ENCODE data around the gene FZD10. TPM values are rescaled to one million over a fixed set of nuclear protein-coding genes. Genes with fewer than 3 reads are reported as not detected.

The FZD10 gene
- total and polyA plus RNA-seq, 2 experiments from 2014 or later: 0.11 to 0.45 TPM

DNA sequence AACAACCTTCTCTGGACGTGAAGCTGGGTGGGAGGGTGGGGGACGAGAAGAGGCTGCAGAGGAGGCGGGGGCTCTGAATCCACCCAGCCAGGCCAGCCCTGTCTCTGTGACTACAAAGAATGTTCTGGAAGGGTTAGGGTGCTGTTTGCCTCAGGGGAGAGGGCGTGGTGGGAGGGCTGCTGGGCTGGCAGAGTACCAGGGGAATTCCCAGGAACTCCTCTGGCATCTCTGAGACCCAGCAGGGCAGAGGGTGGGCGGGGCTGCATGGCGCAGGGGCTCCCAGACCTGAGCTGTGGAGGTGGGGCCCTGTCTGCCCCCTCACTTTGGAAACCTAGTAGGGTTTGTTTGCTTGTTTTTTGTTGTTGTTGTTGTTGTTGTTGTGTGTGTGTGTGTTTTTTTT lies 45.5 kb upstream of the FZD10 start (continued):
- TF ChIP-seq, protein P1, sequence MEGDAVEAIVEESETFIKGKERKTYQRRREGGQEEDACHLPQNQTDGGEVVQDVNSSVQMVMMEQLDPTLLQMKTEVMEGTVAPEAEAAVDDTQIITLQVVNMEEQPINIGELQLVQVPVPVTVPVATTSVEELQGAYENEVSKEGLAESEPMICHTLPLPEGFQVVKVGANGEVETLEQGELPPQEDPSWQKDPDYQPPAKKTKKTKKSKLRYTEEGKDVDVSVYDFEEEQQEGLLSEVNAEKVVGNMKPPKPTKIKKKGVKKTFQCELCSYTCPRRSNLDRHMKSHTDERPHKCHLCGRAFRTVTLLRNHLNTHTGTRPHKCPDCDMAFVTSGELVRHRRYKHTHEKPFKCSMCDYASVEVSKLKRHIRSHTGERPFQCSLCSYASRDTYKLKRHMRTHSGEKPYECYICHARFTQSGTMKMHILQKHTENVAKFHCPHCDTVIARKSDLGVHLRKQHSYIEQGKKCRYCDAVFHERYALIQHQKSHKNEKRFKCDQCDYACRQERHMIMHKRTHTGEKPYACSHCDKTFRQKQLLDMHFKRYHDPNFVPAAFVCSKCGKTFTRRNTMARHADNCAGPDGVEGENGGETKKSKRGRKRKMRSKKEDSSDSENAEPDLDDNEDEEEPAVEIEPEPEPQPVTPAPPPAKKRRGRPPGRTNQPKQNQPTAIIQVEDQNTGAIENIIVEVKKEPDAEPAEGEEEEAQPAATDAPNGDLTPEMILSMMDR (conservative IDR thresholded peaks at IDR 0.05; ENCODE audit: low read depth in 2 of 2): no peak
- TF ChIP-seq CREB1 (CRISPR knock-in tag; IDR thresholded peaks at IDR 0.05; ENCODE audit: low read depth): no peak
- no peak for TF ChIP-seq ZNF114 (CRISPR knock-in tag; IDR thresholded peaks at IDR 0.05)
- TF ChIP-seq, protein P2, sequence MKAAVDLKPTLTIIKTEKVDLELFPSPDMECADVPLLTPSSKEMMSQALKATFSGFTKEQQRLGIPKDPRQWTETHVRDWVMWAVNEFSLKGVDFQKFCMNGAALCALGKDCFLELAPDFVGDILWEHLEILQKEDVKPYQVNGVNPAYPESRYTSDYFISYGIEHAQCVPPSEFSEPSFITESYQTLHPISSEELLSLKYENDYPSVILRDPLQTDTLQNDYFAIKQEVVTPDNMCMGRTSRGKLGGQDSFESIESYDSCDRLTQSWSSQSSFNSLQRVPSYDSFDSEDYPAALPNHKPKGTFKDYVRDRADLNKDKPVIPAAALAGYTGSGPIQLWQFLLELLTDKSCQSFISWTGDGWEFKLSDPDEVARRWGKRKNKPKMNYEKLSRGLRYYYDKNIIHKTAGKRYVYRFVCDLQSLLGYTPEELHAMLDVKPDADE (IDR thresholded peaks at IDR 0.05): no peak
- TF ChIP-seq STAT1 (IDR thresholded peaks at IDR 0.05; ENCODE audit: unreplicated experiment): no peak
- no peak for TF ChIP-seq POLR2AphosphoS5 (IDR thresholded peaks at IDR 0.05; ENCODE audit: low read depth)

DNA sequence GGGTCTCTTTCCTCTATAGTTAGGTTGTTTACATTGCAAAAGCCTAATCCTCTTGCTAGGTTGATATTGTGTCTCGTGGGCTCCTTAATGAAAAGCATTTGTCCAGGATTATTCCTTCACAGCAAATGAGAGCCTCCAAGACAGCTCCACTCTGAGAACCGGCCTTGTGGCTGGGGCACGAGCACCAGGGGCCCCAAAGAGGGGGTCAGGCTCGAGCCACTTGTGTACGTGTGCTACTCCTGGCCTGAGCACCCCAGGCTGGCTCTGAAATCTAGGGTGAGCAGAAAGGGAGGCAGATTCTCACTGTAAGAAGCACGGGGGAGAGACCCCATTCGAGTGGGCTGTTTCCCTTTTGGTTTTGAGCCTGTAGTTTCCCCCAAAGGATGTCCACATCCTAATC lies 45.0 kb upstream of the FZD10 start:
- no peak overlapping the region for H3K4me2 ChIP-seq
- no peak for DNase-seq (ENCODE audit: low spot score)
- TF ChIP-seq EZH2 (IDR thresholded peaks at IDR 0.05; ENCODE audit: low read depth, unreplicated experiment) (no peak), JUNB (IDR thresholded peaks at IDR 0.05; ENCODE audit: unreplicated experiment) (no peak), NANOG (IDR thresholded peaks at IDR 0.05; ENCODE audit: borderline replicate concordance) (no peak)
- TF ChIP-seq, protein P1 (conservative IDR thresholded peaks at IDR 0.05; ENCODE audit: low read depth in 2 of 2): no peak
- TF ChIP-seq, protein P3, sequence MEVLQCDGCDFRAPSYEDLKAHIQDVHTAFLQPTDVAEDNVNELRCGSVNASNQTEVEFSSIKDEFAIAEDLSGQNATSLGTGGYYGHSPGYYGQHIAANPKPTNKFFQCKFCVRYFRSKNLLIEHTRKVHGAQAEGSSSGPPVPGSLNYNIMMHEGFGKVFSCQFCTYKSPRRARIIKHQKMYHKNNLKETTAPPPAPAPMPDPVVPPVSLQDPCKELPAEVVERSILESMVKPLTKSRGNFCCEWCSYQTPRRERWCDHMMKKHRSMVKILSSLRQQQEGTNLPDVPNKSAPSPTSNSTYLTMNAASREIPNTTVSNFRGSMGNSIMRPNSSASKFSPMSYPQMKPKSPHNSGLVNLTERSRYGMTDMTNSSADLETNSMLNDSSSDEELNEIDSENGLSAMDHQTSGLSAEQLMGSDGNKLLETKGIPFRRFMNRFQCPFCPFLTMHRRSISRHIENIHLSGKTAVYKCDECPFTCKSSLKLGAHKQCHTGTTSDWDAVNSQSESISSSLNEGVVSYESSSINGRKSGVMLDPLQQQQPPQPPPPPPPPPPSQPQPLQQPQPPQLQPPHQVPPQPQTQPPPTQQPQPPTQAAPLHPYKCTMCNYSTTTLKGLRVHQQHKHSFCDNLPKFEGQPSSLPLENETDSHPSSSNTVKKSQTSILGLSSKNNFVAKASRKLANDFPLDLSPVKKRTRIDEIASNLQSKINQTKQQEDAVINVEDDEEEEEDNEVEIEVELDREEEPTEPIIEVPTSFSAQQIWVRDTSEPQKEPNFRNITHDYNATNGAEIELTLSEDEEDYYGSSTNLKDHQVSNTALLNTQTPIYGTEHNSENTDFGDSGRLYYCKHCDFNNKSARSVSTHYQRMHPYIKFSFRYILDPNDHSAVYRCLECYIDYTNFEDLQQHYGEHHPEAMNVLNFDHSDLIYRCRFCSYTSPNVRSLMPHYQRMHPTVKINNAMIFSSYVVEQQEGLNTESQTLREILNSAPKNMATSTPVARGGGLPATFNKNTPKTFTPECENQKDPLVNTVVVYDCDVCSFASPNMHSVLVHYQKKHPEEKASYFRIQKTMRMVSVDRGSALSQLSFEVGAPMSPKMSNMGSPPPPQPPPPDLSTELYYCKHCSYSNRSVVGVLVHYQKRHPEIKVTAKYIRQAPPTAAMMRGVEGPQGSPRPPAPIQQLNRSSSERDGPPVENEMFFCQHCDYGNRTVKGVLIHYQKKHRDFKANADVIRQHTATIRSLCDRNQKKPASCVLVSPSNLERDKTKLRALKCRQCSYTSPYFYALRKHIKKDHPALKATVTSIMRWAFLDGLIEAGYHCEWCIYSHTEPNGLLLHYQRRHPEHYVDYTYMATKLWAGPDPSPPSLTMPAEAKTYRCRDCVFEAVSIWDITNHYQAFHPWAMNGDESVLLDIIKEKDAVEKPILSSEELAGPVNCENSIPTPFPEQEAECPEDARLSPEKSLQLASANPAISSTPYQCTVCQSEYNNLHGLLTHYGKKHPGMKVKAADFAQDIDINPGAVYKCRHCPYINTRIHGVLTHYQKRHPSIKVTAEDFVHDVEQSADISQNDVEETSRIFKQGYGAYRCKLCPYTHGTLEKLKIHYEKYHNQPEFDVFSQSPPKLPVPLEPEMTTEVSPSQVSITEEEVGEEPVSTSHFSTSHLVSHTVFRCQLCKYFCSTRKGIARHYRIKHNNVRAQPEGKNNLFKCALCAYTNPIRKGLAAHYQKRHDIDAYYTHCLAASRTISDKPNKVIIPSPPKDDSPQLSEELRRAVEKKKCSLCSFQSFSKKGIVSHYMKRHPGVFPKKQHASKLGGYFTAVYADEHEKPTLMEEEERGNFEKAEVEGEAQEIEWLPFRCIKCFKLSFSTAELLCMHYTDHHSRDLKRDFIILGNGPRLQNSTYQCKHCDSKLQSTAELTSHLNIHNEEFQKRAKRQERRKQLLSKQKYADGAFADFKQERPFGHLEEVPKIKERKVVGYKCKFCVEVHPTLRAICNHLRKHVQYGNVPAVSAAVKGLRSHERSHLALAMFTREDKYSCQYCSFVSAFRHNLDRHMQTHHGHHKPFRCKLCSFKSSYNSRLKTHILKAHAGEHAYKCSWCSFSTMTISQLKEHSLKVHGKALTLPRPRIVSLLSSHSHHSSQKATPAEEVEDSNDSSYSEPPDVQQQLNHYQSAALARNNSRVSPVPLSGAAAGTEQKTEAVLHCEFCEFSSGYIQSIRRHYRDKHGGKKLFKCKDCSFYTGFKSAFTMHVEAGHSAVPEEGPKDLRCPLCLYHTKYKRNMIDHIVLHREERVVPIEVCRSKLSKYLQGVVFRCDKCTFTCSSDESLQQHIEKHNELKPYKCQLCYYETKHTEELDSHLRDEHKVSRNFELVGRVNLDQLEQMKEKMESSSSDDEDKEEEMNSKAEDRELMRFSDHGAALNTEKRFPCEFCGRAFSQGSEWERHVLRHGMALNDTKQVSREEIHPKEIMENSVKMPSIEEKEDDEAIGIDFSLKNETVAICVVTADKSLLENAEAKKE (CRISPR knock-in tag; IDR thresholded peaks at IDR 0.05): no peak
- TF ChIP-seq, protein P4, sequence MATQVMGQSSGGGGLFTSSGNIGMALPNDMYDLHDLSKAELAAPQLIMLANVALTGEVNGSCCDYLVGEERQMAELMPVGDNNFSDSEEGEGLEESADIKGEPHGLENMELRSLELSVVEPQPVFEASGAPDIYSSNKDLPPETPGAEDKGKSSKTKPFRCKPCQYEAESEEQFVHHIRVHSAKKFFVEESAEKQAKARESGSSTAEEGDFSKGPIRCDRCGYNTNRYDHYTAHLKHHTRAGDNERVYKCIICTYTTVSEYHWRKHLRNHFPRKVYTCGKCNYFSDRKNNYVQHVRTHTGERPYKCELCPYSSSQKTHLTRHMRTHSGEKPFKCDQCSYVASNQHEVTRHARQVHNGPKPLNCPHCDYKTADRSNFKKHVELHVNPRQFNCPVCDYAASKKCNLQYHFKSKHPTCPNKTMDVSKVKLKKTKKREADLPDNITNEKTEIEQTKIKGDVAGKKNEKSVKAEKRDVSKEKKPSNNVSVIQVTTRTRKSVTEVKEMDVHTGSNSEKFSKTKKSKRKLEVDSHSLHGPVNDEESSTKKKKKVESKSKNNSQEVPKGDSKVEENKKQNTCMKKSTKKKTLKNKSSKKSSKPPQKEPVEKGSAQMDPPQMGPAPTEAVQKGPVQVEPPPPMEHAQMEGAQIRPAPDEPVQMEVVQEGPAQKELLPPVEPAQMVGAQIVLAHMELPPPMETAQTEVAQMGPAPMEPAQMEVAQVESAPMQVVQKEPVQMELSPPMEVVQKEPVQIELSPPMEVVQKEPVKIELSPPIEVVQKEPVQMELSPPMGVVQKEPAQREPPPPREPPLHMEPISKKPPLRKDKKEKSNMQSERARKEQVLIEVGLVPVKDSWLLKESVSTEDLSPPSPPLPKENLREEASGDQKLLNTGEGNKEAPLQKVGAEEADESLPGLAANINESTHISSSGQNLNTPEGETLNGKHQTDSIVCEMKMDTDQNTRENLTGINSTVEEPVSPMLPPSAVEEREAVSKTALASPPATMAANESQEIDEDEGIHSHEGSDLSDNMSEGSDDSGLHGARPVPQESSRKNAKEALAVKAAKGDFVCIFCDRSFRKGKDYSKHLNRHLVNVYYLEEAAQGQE (IDR thresholded peaks at IDR 0.05; ENCODE audit: unreplicated experiment): no peak

More for the DNA sequence above, 45.0 kb upstream of the FZD10 start:
- H3K27me3 ChIP-seq (ENCODE audit: insufficient read depth): no peaks in the 10 kb centered on the region
- H2AFZ ChIP-seq: no peak overlapping the region
- ATAC-seq: no peak
- H3K4me1 Mint-ChIP-seq: no peaks in the 10 kb centered on the region; the same call in 2 of the 3 replicates
- no peaks in the 10 kb centered on the region for H4K20me1 ChIP-seq (replicated peaks; ENCODE audit: insufficient read depth)
- no peak overlapping the region for H3K27ac Mint-ChIP-seq
- no peaks in the 10 kb centered on the region for H3K4me1 ChIP-seq (ENCODE audit: insufficient read depth)
- no peaks in the 10 kb centered on the region for H3K79me2 ChIP-seq (replicated peaks; ENCODE audit: insufficient read depth)
- no peak overlapping the region for H3K27ac ChIP-seq (ENCODE audit: low read depth)
- no peaks in the 10 kb centered on the region for H3K36me3 ChIP-seq (ENCODE audit: insufficient read depth)
- H3K9me2 ChIP-seq (ENCODE audit: insufficient read depth): no peaks in the 10 kb centered on the region
- H3K4me3 ChIP-seq: no peak overlapping the region
- H3K9me3 Mint-ChIP-seq: peaks cover 97% of the 10 kb centered on the region
- H3K36me3 Mint-ChIP-seq (ENCODE audit: low read depth): peaks cover 52% of the 10 kb centered on the region
- H3K27me3 Mint-ChIP-seq (ENCODE audit: insufficient read depth, low read depth, poor library complexity): peaks cover 8% of the 10 kb centered on the region
- H3K4me3 Mint-ChIP-seq: no peak overlapping the region
- no peaks in the 10 kb centered on the region for H3F3A ChIP-seq (replicated peaks; ENCODE audit: low read depth)

Data from GM23338 (cell line).